ENCODE data around the gene SREBF1.

Gene SREBF1

DNA sequence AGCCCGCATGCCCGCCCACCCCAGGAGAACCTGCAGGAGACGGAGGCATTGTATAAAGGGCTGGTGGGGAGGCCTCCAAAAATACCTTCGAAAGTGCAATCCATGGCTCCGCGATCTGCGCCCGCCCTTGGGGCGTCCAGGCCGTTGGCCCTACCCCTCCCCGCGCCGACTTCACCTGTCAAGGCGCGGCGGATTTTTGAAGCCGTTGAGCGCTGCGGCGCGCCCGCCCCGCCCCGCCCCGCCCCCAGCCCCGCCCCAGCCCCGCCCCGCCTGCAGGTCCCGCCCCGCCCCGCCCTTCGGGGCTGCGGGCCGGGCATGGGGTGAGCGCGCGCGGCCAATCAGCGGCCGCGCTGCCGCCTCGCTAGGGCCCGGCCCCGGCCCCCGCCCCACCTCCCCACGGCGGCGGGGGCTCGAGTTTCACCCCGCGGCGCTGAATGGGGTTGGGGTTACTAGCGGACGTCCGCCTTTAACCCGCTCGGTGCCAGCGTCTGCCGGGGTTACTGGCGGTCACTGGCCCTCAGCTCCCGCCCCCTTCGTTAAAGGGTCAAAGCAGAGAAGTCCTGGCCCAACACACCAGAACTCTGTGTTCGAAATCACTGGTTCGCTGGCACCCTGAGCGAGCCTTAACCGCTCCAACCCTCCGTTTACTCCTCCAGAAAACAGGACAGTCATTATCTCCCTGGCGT lies 13.2 kb downstream of the SREBF1 start:
- TF ChIP-seq, protein P1, sequence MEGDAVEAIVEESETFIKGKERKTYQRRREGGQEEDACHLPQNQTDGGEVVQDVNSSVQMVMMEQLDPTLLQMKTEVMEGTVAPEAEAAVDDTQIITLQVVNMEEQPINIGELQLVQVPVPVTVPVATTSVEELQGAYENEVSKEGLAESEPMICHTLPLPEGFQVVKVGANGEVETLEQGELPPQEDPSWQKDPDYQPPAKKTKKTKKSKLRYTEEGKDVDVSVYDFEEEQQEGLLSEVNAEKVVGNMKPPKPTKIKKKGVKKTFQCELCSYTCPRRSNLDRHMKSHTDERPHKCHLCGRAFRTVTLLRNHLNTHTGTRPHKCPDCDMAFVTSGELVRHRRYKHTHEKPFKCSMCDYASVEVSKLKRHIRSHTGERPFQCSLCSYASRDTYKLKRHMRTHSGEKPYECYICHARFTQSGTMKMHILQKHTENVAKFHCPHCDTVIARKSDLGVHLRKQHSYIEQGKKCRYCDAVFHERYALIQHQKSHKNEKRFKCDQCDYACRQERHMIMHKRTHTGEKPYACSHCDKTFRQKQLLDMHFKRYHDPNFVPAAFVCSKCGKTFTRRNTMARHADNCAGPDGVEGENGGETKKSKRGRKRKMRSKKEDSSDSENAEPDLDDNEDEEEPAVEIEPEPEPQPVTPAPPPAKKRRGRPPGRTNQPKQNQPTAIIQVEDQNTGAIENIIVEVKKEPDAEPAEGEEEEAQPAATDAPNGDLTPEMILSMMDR (IDR thresholded peaks at IDR 0.05), result no peak

- TF ChIP-seq, protein P1 (IDR thresholded peaks at IDR 0.05), result no peak
Observed at GRCh38 chr17:17822616-17823015, 14.2 kb downstream of the SREBF1 start.

GRCh38 chr17:17822189-17822588 lies 14.6 kb downstream of the SREBF1 start:
- TF ChIP-seq, protein P1 (IDR thresholded peaks at IDR 0.05), result no peak

GRCh38 chr17:17820463-17821158 lies 16.2 kb downstream of the SREBF1 start:
- TF ChIP-seq, protein P1 (IDR thresholded peaks at IDR 0.05), result no peak

DNA sequence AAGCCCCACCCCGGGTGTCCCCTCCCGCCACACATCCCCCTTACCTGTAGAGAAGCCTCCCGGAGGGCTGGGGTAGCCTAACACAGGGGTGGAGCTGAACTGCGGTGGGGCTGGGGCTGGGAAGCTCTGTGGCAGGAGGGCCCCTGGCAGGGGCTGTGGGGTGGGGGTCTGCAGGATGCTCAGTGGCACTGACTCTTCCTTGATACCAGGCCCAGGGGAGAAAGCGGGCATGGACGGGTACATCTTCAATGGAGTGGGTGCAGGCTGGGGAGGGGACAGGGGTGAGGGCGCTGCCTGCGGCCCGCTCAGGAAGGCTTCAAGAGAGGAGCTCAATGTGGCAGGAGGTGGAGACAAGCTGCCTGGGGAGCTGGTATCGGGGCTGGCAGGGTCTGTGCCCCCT lies 16.7 kb downstream of the SREBF1 start:
- TF ChIP-seq, protein P1 (IDR thresholded peaks at IDR 0.05), result no peak

GRCh38 chr17:17819561-17819995 lies 17.2 kb downstream of the SREBF1 start:
- TF ChIP-seq, protein P1 (IDR thresholded peaks at IDR 0.05), result no peak

- TF ChIP-seq, protein P1 (IDR thresholded peaks at IDR 0.05), result no peak
Observed at GRCh38 chr17:17819111-17819510, 17.7 kb downstream of the SREBF1 start.
